GM12872 (cell line): ENCODE data around the gene ADAD2.

ENCODE experiments used
- TF ChIP-seq, protein P1 (sequence below): IDR thresholded peaks from 3 replicates; pipeline ENCODE4 v1.5.1; 2011; ENCODE audit warnings: low read depth, mild to moderate bottlenecking, low read length, moderate library complexity; ENCODE audit not compliant: insufficient read depth

Gene ADAD2

DNA sequence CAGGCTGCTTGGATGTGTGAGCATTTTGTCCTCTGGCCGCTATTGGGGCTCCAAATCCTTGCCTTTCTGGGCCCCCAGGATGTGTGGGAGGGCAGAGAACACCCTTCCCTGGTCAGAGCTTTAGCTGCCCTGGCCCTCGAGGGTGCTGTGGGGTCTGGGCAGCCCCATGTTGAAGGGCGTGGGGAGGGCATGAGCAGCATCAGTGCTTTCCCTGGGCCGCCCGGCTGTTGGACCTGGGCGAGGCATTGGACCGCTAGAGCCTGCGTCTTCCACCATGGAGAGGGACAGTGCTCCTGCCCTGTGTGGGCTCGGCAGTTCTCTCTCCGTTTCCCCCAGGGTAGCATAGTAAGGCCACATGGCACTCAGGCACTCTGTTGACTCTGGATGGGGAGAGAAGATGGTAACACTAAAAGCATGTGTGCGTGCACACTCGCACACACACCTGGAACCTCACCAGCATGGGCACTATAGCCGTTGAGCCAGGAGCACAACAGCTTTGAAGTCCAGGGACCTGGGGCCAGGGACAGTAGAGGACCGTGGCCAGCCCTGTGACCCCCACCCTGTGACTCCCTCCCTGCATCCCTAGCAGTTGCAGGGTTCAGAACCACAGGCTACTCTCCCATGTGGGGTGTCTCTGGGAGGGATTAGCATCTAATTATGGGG lies 6.6 kb downstream of the ADAD2 start:
- TF ChIP-seq, protein P1, sequence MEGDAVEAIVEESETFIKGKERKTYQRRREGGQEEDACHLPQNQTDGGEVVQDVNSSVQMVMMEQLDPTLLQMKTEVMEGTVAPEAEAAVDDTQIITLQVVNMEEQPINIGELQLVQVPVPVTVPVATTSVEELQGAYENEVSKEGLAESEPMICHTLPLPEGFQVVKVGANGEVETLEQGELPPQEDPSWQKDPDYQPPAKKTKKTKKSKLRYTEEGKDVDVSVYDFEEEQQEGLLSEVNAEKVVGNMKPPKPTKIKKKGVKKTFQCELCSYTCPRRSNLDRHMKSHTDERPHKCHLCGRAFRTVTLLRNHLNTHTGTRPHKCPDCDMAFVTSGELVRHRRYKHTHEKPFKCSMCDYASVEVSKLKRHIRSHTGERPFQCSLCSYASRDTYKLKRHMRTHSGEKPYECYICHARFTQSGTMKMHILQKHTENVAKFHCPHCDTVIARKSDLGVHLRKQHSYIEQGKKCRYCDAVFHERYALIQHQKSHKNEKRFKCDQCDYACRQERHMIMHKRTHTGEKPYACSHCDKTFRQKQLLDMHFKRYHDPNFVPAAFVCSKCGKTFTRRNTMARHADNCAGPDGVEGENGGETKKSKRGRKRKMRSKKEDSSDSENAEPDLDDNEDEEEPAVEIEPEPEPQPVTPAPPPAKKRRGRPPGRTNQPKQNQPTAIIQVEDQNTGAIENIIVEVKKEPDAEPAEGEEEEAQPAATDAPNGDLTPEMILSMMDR = no peak

DNA sequence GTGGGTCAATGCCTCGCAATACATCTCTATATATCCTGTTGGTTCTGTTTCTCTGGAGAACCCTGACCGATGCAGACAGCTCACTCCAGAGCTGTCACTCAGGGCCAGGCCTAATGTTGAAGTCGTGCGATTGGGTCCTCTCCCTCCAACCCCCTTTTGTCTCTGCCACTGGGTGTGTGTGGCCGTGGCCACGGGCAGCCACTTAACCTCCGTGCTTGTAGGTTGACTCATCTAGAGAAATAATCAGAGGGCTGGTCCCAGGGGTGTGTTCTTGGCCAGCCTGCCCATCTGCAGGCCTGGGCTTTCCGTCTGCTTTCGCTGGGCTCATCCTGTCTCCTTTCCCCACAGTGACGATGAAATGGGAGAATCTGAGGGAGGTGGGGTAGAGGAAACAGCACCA lies 7.4 kb downstream of the ADAD2 start:
- TF ChIP-seq, protein P1 = no peak

DNA sequence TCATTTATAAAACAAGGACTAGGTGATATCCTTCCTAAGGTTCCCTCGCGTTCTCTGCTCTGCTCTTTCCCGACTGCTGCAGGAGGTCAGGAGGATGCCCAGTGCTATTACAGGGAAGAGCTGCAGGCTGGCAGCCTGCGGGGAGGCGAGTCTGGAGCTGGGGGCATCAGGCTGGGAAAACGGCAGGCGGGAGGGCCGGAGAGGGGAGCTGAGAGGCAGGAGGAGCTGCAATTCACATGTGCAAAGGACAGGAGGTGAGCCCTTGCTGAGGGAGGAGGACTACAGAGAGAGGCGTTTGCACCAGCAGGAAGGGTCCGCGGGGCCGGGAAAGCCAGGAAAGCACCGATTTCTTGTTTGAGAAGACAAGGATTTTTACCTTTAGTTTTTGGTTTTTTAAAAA lies 8.1 kb downstream of the ADAD2 start:
- TF ChIP-seq, protein P1 = no peak

DNA sequence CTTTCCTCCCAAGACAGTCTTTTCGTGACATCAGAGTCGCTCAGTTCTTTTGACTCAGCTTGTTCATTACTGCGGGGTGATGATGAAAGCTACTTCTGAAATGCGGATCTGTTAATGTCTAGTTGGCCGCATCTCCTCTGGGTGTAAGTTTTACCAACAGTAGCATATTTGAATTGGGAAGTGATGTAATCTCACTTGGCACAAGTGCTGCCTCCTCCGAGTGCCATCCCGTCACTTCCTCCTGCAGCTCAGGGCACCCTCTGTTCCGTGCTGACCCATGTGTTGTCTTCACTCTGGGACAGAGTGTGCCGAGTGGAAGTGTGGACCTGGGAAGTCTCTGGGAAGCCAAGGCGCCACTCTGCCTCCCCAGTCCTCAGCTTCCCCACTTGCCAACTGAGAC lies 8.9 kb downstream of the ADAD2 start:
- TF ChIP-seq, protein P1 = no peak

DNA sequence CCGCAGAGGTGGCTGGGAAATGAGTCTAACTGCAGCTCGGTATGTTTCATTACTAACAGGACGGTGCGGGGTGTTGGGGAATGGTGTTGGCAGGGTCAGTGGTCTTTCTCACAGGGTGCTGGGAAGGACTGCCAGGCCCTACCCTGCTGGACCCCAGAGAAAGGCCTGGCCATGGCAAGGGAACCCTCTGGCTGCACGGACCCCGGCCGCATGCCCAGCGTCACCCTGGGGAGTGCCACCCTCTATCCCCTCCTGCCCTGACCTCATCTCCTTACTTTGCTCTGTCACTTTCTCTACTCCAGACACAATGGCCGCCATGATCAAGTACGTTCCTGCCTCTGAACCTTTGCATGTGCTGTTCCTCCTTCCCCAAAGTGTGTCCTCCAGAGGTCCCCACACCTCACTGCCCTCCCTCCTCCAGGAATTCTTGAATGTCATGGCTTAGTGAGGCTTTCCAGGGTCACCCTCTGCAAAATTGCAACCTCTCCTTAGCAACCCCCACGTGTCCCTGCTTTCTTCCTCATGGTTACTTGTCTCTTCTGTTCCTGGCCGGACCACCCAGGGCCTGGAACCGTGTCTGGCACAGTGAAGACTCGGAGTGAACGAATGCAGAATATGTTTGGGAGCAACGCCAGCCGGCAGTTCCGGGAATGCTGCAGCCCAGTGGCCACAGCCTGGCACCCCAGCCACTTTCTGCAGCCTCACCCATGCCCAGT lies 15.2 kb downstream of the ADAD2 start:
- TF ChIP-seq, protein P1 = no peak

DNA sequence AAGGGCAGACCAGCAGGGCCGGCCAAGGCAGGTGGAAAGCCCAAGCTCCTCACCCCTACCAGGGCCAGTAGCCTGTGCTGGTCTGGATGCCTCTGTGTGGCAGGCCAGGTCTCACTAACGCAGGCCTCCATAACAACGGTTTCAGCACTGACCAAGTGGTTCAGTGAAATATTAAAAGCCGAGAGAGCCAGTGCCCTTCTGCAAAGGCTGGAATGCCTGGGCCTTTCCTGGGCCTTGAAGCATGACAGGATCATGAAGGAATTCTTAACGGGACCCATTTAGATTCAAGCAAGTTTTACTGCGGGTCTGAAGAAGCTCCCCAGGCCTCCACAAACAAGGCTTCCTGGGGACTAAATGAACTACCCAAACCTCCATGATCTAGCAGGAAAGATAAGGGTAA lies 16.3 kb downstream of the ADAD2 start:
- TF ChIP-seq, protein P1 = no peak

DNA sequence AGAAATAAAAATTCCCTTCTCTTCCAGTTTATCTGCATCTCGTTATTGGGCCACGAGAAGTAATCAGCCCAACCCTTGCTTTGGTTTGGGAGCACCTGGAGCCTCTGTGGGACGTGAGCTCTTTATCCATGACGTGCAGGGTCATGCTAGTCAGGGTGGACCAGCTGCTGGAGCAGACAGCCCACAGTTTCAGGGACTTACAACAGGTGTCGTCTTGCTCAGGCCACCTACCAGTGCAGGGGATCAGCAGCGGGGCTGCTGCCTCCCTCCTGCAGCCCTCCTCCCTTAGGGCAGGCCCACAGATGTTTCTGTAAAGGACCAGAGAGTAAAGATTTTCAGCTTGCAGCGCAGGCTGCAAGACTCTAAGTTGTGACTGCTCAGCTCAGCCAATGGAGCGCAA lies 16.9 kb downstream of the ADAD2 start:
- TF ChIP-seq, protein P1 = no peak
